Measurements from ENCODE around the gene FOXO3.

The FOXO3 gene

GRCh38 chr6:108541843-108542759 lies 18.6 kb upstream of the FOXO3 start:
- H3K9me3 ChIP-seq (ENCODE audit: control insufficient read depth, insufficient read depth, low read length), result no peaks in the 10 kb centered on the region
- no peaks in the 10 kb centered on the region for H3K27me3 ChIP-seq (ENCODE audit: control insufficient read depth, insufficient read depth, low read length)
- H3K4me1 ChIP-seq (ENCODE audit: control insufficient read depth, insufficient read depth, low read length), result no peaks in the 10 kb centered on the region
- no peak overlapping the region for H3K9ac ChIP-seq (ENCODE audit: low read depth, low read length)
- no peaks in the 10 kb centered on the region for H3K36me3 ChIP-seq (ENCODE audit: control insufficient read depth, insufficient read depth, low read length)
- peak overlapping the region; percentile 26 for H3K4me3 ChIP-seq (ENCODE audit: low read depth, low read length)

GRCh38 chr6:108543175-108543940 lies 17.4 kb upstream of the FOXO3 start:
- Histone ChIP-seq H3K9ac (ENCODE audit: low read depth, low read length) (no peak overlapping the region), H3K4me1 (ENCODE audit: control insufficient read depth, insufficient read depth, low read length) (no peaks in the 10 kb centered on the region), H3K4me3 (ENCODE audit: low read depth, low read length) (no peak overlapping the region), H3K9me3 (ENCODE audit: control insufficient read depth, insufficient read depth, low read length) (no peaks in the 10 kb centered on the region), H3K36me3 (ENCODE audit: control insufficient read depth, insufficient read depth, low read length) (no peaks in the 10 kb centered on the region), H3K27me3 (ENCODE audit: control insufficient read depth, insufficient read depth, low read length) (no peaks in the 10 kb centered on the region)

GRCh38 chr6:108544606-108545005 lies 16.1 kb upstream of the FOXO3 start:
- Histone ChIP-seq H3K4me1 (ENCODE audit: control insufficient read depth, insufficient read depth, low read length) (no peaks in the 10 kb centered on the region), H3K9ac (ENCODE audit: low read depth, low read length) (no peak overlapping the region), H3K36me3 (ENCODE audit: control insufficient read depth, insufficient read depth, low read length) (no peaks in the 10 kb centered on the region), H3K4me3 (ENCODE audit: low read depth, low read length) (no peak overlapping the region), H3K27me3 (ENCODE audit: control insufficient read depth, insufficient read depth, low read length) (no peaks in the 10 kb centered on the region), H3K9me3 (ENCODE audit: control insufficient read depth, insufficient read depth, low read length) (no peaks in the 10 kb centered on the region)

DNA sequence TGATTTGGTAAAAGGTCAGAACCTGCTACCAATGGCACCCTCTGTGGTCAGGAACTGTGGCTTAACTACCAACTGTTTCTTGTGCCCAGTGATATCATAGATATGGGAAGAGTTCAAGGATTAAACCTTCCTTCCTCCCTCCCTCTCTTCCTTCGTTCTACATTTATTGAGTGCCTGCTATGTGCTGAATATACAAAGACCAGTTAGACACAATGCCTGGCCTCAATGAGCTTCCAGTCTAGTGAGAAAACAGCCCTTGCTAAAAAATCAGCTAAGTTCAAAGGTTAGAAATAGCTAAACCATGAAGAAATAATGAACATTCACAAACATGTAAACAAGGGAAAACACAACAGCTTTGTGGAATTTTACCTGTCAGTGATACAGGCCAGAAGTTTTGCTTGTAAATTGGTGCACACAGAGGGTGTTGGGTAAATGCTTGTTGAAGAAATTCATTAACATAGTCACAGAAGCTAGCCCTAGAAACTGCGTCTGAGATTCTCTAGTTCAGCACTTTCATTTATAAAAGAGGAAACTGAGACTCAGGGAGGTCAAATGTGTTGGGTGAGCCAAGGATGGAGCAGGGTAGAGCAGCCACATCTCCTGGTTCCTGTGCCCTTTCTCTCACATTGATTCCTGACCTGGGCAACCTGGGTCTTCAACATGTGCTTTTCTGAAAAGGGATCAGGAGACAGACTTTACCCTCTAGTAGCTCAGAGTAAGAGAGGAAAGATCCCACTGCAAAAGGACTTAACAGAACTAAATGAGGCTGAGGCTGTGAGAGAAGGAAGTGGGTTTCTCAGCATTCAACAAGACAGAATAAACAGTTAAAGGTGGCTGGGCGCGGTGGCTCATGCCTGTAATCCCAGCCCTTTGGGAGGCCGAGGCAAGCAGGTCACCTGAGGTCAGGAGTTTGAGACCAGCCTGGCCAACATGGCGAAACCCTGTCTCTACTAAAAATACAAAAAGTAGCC lies 14.4 kb upstream of the FOXO3 start:
- Histone ChIP-seq H3K4me1 (ENCODE audit: control insufficient read depth, insufficient read depth, low read length) (no peaks in the 10 kb centered on the region), H3K9ac (ENCODE audit: low read depth, low read length) (no peak overlapping the region), H3K4me3 (ENCODE audit: low read depth, low read length) (no peak overlapping the region), H3K9me3 (ENCODE audit: control insufficient read depth, insufficient read depth, low read length) (no peaks in the 10 kb centered on the region), H3K36me3 (ENCODE audit: control insufficient read depth, insufficient read depth, low read length) (no peaks in the 10 kb centered on the region), H3K27me3 (ENCODE audit: control insufficient read depth, insufficient read depth, low read length) (no peaks in the 10 kb centered on the region)

GRCh38 chr6:108549241-108549640 lies 11.5 kb upstream of the FOXO3 start:
- H3K4me3 ChIP-seq (ENCODE audit: low read depth, low read length), result no peak overlapping the region
- H3K36me3 ChIP-seq (ENCODE audit: control insufficient read depth, insufficient read depth, low read length), result no peaks in the 10 kb centered on the region
- H3K4me1 ChIP-seq (ENCODE audit: control insufficient read depth, insufficient read depth, low read length), result no peaks in the 10 kb centered on the region
- H3K9ac ChIP-seq (ENCODE audit: low read depth, low read length), result no peak overlapping the region
- no peaks in the 10 kb centered on the region for H3K9me3 ChIP-seq (ENCODE audit: control insufficient read depth, insufficient read depth, low read length)
- peaks cover under 1% of the 10 kb centered on the region for H3K27me3 ChIP-seq (ENCODE audit: control insufficient read depth, insufficient read depth, low read length)

GRCh38 chr6:108549741-108550140 lies 11.0 kb upstream of the FOXO3 start:
- H3K36me3 ChIP-seq (ENCODE audit: control insufficient read depth, insufficient read depth, low read length), result no peaks in the 10 kb centered on the region
- no peak overlapping the region for H3K4me3 ChIP-seq (ENCODE audit: low read depth, low read length)
- no peaks in the 10 kb centered on the region for H3K4me1 ChIP-seq (ENCODE audit: control insufficient read depth, insufficient read depth, low read length)
- peaks cover 6% of the 10 kb centered on the region for H3K27me3 ChIP-seq (ENCODE audit: control insufficient read depth, insufficient read depth, low read length)
- H3K9ac ChIP-seq (ENCODE audit: low read depth, low read length), result no peak overlapping the region
- H3K9me3 ChIP-seq (ENCODE audit: control insufficient read depth, insufficient read depth, low read length), result no peaks in the 10 kb centered on the region

DNA sequence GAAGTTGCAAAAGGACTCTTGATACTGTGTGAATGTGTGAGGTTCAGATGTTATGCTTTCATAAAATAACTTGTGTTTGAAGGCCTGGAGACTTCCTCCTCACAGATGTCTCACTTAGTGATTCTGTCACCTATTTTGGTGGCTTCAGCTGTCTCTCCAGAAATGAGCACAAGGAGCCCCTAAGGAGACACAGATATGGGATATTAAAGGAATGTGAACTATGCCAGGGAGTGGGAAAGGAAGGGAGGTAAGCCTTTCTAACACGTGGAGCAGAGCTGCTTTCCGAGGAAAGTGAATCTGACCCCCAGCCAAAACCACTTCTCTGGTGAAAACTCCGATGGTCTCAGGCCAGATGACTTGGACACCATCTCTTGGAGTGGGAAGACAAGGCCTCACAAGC lies 10.5 kb upstream of the FOXO3 start:
- Histone ChIP-seq H3K36me3 (ENCODE audit: control insufficient read depth, insufficient read depth, low read length) (no peaks in the 10 kb centered on the region), H3K9me3 (ENCODE audit: control insufficient read depth, insufficient read depth, low read length) (no peaks in the 10 kb centered on the region), H3K4me1 (ENCODE audit: control insufficient read depth, insufficient read depth, low read length) (no peaks in the 10 kb centered on the region), H3K9ac (ENCODE audit: low read depth, low read length) (no peak overlapping the region), H3K4me3 (ENCODE audit: low read depth, low read length) (no peak overlapping the region), H3K27me3 (ENCODE audit: control insufficient read depth, insufficient read depth, low read length) (peaks cover 10% of the 10 kb centered on the region)

- Histone ChIP-seq H3K4me3 (ENCODE audit: low read depth, low read length) (no peak overlapping the region), H3K36me3 (ENCODE audit: control insufficient read depth, insufficient read depth, low read length) (no peaks in the 10 kb centered on the region), H3K4me1 (ENCODE audit: control insufficient read depth, insufficient read depth, low read length) (peaks cover 6% of the 10 kb centered on the region), H3K27me3 (ENCODE audit: control insufficient read depth, insufficient read depth, low read length) (peaks cover 32% of the 10 kb centered on the region), H3K9ac (ENCODE audit: low read depth, low read length) (no peak overlapping the region), H3K9me3 (ENCODE audit: control insufficient read depth, insufficient read depth, low read length) (no peaks in the 10 kb centered on the region)
Observed at GRCh38 chr6:108555399-108556052, 5.2 kb upstream of the FOXO3 start.

DNA sequence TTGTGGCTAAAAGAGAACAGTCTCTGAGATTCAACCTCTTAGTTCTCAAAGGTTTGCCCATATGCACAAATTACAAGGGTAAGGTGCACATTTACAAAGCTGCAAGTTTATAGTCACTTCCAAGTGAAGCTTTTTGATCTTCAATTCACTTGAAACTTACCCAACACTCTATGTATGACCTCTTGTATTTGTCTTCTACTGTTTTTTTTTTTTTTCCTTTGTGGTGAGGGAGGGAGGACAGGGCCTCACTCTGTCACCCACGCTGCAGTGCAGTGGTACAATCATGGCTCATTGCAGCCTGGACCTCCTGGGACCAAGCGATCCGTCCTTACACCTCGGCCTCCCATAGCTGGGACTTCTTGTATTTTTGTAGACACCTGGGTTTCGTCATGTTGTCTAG lies 4.5 kb upstream of the FOXO3 start:
- Histone ChIP-seq H3K36me3 (ENCODE audit: control insufficient read depth, insufficient read depth, low read length) (no peaks in the 10 kb centered on the region), H3K27me3 (ENCODE audit: control insufficient read depth, insufficient read depth, low read length) (peaks cover 32% of the 10 kb centered on the region), H3K9me3 (ENCODE audit: control insufficient read depth, insufficient read depth, low read length) (no peaks in the 10 kb centered on the region), H3K4me1 (ENCODE audit: control insufficient read depth, insufficient read depth, low read length) (peaks cover 6% of the 10 kb centered on the region), H3K9ac (ENCODE audit: low read depth, low read length) (no peak overlapping the region), H3K4me3 (ENCODE audit: low read depth, low read length) (no peak overlapping the region)

DNA sequence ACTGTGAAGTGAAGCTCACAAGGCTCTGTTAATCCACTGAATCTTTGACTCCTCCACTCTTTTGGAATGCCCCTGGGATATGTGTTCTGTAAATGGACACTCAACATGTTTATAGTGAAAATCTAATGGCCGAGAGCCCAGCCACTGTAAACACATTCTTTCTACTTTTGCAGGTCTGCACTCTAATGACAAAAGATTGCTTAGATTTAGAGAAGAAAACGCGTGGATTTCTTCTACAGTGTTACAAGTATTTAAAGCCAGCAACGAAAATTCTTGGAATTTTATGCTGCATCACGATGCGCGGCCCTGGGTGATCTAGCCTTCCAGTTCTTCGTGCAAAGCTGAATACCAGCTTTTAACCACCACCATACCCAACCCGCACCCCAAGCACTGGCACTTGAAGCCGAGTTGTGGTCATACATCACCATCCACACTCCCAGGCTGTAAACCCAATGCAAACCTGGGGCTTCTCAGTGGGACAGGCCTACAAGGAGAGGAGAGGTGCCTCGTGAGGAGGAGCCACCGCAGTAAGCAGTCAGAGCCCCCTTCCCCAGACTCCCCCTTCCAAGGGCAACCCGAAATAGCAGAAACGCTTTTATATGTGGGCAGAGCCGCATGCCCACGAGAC lies 3.7 kb upstream of the FOXO3 start:
- Histone ChIP-seq H3K27me3 (ENCODE audit: control insufficient read depth, insufficient read depth, low read length) (peaks cover 36% of the 10 kb centered on the region), H3K4me1 (ENCODE audit: control insufficient read depth, insufficient read depth, low read length) (peaks cover 6% of the 10 kb centered on the region), H3K4me3 (ENCODE audit: low read depth, low read length) (peak overlapping the region; percentile 79), H3K36me3 (ENCODE audit: control insufficient read depth, insufficient read depth, low read length) (no peaks in the 10 kb centered on the region), H3K9me3 (ENCODE audit: control insufficient read depth, insufficient read depth, low read length) (no peaks in the 10 kb centered on the region), H3K9ac (ENCODE audit: low read depth, low read length) (peak overlapping the region; percentile 76)
